Mucosa of stomach (tissue), 1 donor: ENCODE measurements around the gene ECPAS.

Source experiments
- H3K27me3 ChIP-seq: one replicate; pipeline ENCODE4 v1.7.0; 2013; ENCODE audit warnings: mild to moderate bottlenecking, low read length; ENCODE audit not compliant: control insufficient read depth, insufficient read depth
- H3K36me3 ChIP-seq: one replicate; pipeline ENCODE4 v1.7.0; 2013; ENCODE audit warnings: low read length; ENCODE audit not compliant: control insufficient read depth, insufficient read depth
- H3K4me1 ChIP-seq: one replicate; pipeline ENCODE4 v1.7.0; 2013; ENCODE audit warnings: mild to moderate bottlenecking, low read length; ENCODE audit not compliant: control insufficient read depth, insufficient read depth
- H3K4me3 ChIP-seq: one replicate; pipeline ENCODE4 v1.7.0; 2013; ENCODE audit warnings: low read length
- H3K9ac ChIP-seq: one replicate; pipeline ENCODE4 v1.7.0; 2013; ENCODE audit warnings: mild to moderate bottlenecking, low read length, moderate library complexity
- H3K9me3 ChIP-seq: one replicate; pipeline ENCODE4 v1.7.0; 2013; ENCODE audit warnings: mild to moderate bottlenecking, low read length, moderate library complexity; ENCODE audit not compliant: control insufficient read depth
- donor health status: Pancreatic carcinoma.

ECPAS gene

GRCh38 chr9:111438541-111439235 lies 45.5 kb downstream of the ECPAS start:
- H3K27me3 ChIP-seq: no peaks in the 10 kb centered on the region
- no peak overlapping the region for H3K9ac ChIP-seq
- no peak overlapping the region for H3K4me3 ChIP-seq
- H3K4me1 ChIP-seq: no peaks in the 10 kb centered on the region
- H3K9me3 ChIP-seq: no peaks in the 10 kb centered on the region
- H3K36me3 ChIP-seq: no peaks in the 10 kb centered on the region

- H3K4me3 ChIP-seq: no peak overlapping the region
- no peaks in the 10 kb centered on the region for H3K4me1 ChIP-seq
- no peaks in the 10 kb centered on the region for H3K36me3 ChIP-seq
- H3K27me3 ChIP-seq: no peaks in the 10 kb centered on the region
- H3K9ac ChIP-seq: no peak overlapping the region
- H3K9me3 ChIP-seq: no peaks in the 10 kb centered on the region
These were observed 47.6 kb downstream of the ECPAS start for GRCh38 chr9:111436571-111436970.

GRCh38 chr9:111433082-111433481 lies 51.1 kb downstream of the ECPAS start:
- H3K36me3 ChIP-seq: no peaks in the 10 kb centered on the region
- H3K27me3 ChIP-seq: no peaks in the 10 kb centered on the region
- H3K9me3 ChIP-seq: no peaks in the 10 kb centered on the region
- peaks cover 10% of the 10 kb centered on the region for H3K4me1 ChIP-seq
- H3K9ac ChIP-seq: no peak overlapping the region
- H3K4me3 ChIP-seq: no peak overlapping the region

- Histone ChIP-seq H3K4me3 (no peak overlapping the region), H3K4me1 (peaks cover 10% of the 10 kb centered on the region), H3K9me3 (no peaks in the 10 kb centered on the region), H3K36me3 (no peaks in the 10 kb centered on the region), H3K27me3 (no peaks in the 10 kb centered on the region), H3K9ac (no peak overlapping the region)
These were observed 52.5 kb downstream of the ECPAS start for GRCh38 chr9:111431684-111432083.

GRCh38 chr9:111429175-111429574 lies 55.0 kb downstream of the ECPAS start:
- peaks cover 10% of the 10 kb centered on the region for H3K4me1 ChIP-seq
- no peak overlapping the region for H3K4me3 ChIP-seq
- H3K36me3 ChIP-seq: no peaks in the 10 kb centered on the region
- H3K27me3 ChIP-seq: no peaks in the 10 kb centered on the region
- no peaks in the 10 kb centered on the region for H3K9me3 ChIP-seq
- H3K9ac ChIP-seq: no peak overlapping the region

- Histone ChIP-seq H3K9me3 (no peaks in the 10 kb centered on the region), H3K9ac (no peak overlapping the region), H3K36me3 (no peaks in the 10 kb centered on the region), H3K27me3 (no peaks in the 10 kb centered on the region), H3K4me3 (no peak overlapping the region), H3K4me1 (peaks cover 10% of the 10 kb centered on the region)
These were observed 57.0 kb downstream of the ECPAS start for GRCh38 chr9:111427186-111427585.

- Histone ChIP-seq H3K9me3 (no peaks in the 10 kb centered on the region), H3K4me1 (peaks cover 7% of the 10 kb centered on the region), H3K9ac (no peak overlapping the region), H3K27me3 (no peaks in the 10 kb centered on the region), H3K36me3 (no peaks in the 10 kb centered on the region), H3K4me3 (no peak overlapping the region)
These were observed 60.8 kb downstream of the ECPAS start for GRCh38 chr9:111423389-111423788.

- no peaks in the 10 kb centered on the region for H3K4me1 ChIP-seq
These were observed 69.8 kb downstream of the ECPAS start for GRCh38 chr9:111414406-111414805.

GRCh38 chr9:111413996-111414395 lies 70.2 kb downstream of the ECPAS start:
- H3K4me1 ChIP-seq: no peaks in the 10 kb centered on the region
- no peaks in the 10 kb centered on the region for H3K27me3 ChIP-seq
- no peak overlapping the region for H3K4me3 ChIP-seq
- H3K9me3 ChIP-seq: no peaks in the 10 kb centered on the region
- peaks cover 5% of the 10 kb centered on the region for H3K36me3 ChIP-seq
- no peak overlapping the region for H3K9ac ChIP-seq

More at GRCh38 chr9:111414406-111414805, 69.8 kb downstream of the ECPAS start:
- H3K27me3 ChIP-seq: no peaks in the 10 kb centered on the region
- H3K9ac ChIP-seq: no peak overlapping the region
- no peak overlapping the region for H3K4me3 ChIP-seq
- H3K36me3 ChIP-seq: peaks cover 5% of the 10 kb centered on the region
- H3K9me3 ChIP-seq: no peaks in the 10 kb centered on the region

GRCh38 chr9:111412280-111412679 lies 71.9 kb downstream of the ECPAS start:
- Histone ChIP-seq H3K4me1 (no peaks in the 10 kb centered on the region), H3K9ac (no peak overlapping the region), H3K4me3 (no peak overlapping the region), H3K27me3 (no peaks in the 10 kb centered on the region), H3K36me3 (peaks cover 5% of the 10 kb centered on the region), H3K9me3 (no peaks in the 10 kb centered on the region)

- H3K27me3 ChIP-seq: no peaks in the 10 kb centered on the region
- H3K4me1 ChIP-seq: no peaks in the 10 kb centered on the region
- H3K9me3 ChIP-seq: no peaks in the 10 kb centered on the region
- H3K9ac ChIP-seq: no peak overlapping the region
- no peak overlapping the region for H3K4me3 ChIP-seq
- no peaks in the 10 kb centered on the region for H3K36me3 ChIP-seq
These were observed 72.9 kb downstream of the ECPAS start for GRCh38 chr9:111411266-111411665.

GRCh38 chr9:111407813-111408212 lies 76.4 kb downstream of the ECPAS start:
- H3K4me3 ChIP-seq: no peak overlapping the region
- H3K27me3 ChIP-seq: no peaks in the 10 kb centered on the region
- no peaks in the 10 kb centered on the region for H3K4me1 ChIP-seq
- H3K36me3 ChIP-seq: peaks cover 5% of the 10 kb centered on the region
- no peaks in the 10 kb centered on the region for H3K9me3 ChIP-seq
- H3K9ac ChIP-seq: no peak overlapping the region

GRCh38 chr9:111405701-111406100 lies 78.5 kb downstream of the ECPAS start:
- no peaks in the 10 kb centered on the region for H3K27me3 ChIP-seq
- H3K36me3 ChIP-seq: peaks cover 5% of the 10 kb centered on the region
- no peak overlapping the region for H3K4me3 ChIP-seq
- no peak overlapping the region for H3K9ac ChIP-seq
- no peaks in the 10 kb centered on the region for H3K9me3 ChIP-seq
- no peaks in the 10 kb centered on the region for H3K4me1 ChIP-seq
